M059J (cell line): ENCODE data around the gene CCDC120. TPM values are rescaled to one million over a fixed set of nuclear protein-coding genes. Genes with fewer than 3 reads are reported as not detected.
A peak's percentile ranks its signal among the peaks of the same experiment; 100 is the strongest.

Experiments used
- DNase-seq: peaks from one replicate; pipeline ENCODE4 v3.0.0-alpha.2; 2012; ENCODE audit warnings: low read depth
- total RNA-seq: library from RNA; depleted of rRNA; stranded (reverse); fragments of >200 nt; shearing (Covaris generic); gene quantifications from 2 replicates; pipeline ENCODE4 v1.2.3, GENCODE V29; 2014

Gene CCDC120
- total RNA-seq, 1 experiment from 2014 or later: 1.1 TPM

DNA sequence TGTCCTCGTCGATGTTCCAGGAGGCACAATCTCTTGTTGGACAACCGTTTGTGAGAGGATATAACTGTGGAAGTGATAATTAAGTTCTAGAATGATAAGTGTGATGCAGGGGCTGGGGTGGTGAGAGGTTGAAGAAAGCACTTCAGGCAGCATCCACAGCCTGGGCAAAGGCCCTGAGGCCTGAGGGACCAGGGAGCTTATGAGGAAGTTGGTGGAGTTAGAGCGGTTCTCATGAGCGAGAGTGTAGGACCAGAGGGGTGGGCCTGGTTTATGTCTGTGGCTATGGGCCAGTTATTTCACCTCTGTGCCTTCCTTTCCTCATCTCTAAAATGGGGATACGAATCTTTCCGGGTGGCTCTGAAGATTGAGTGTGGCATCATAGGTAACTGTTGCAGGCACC lies 2.7 kb downstream of the CCDC120 start:
- DNase-seq: no peak

DNA sequence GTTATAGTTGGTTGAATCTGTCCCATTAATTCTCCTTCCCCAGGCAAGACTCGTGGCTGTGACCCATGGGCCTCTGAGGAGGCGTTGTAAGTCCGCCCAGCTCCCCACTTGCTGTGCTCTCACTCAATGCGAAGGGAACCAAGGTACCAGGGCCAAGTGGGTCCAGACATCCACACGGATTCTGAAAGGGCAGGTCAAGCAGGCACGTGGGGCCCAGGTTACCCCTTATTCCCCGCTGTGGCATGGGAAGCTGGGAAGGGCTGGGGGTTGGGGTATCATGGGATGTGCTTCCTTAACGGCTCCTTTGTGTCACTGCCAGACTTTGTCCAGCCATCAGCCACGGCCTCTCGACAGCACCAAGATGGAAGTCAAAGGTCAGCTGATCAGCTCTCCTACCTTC lies 3.1 kb downstream of the CCDC120 start:
- DNase-seq: no peak

DNA sequence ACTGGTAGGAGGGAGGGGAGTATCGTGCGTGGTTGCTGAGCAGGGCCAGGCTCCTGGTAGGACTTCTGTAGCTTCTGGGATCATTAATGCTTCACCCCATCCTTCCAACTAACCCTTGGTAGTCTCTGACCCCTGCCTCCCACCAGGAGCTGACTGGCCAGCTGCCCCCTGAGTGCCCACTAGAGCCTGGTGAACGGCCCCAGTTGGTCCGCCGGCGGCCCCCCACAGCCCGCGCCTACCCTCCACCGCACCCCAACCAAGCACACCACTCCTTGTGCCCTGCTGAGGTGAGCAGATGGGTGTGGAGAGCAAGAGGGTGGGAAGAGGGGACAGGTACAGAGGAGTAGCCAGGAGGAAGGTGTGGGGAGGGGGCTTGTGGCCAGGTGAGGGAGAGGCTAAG lies 4.9 kb downstream of the CCDC120 start:
- DNase-seq: no peak

DNA sequence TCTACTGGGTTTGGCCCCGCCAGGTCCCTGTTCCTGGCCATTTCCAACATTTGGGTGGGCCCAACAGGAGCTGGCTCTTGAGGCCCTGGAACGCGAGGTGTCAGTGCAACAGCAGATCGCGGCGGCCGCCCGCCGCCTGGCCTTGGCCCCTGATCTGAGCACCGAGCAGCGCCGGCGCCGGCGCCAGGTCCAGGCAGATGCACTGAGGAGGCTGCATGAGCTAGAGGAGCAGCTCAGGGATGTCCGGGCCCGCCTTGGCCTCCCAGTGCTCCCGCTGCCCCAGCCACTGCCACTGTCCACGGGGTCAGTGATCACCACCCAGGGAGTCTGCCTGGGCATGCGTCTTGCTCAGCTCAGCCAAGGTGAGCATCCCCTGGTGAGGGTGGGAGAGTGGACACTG lies 5.5 kb downstream of the CCDC120 start:
- no peak for DNase-seq

DNA sequence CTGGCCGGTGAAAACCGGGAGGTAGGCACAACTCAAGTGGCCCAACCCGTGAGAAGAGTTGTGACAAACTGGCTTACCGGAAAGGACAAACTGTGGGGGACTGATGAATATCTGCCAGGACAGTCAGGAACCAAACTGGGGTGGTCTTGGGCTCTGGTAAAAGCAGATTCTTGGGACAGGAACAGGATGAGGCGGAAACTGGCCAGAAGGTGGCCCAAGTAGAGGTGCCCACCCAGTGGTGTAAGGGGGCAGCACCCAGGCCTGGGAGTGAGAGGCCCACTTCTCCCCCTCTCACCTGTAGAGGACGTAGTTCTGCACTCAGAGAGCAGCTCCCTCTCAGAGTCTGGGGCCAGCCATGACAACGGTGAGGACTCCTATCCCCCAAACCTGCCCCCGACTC lies 5.9 kb downstream of the CCDC120 start:
- no peak for DNase-seq

DNA sequence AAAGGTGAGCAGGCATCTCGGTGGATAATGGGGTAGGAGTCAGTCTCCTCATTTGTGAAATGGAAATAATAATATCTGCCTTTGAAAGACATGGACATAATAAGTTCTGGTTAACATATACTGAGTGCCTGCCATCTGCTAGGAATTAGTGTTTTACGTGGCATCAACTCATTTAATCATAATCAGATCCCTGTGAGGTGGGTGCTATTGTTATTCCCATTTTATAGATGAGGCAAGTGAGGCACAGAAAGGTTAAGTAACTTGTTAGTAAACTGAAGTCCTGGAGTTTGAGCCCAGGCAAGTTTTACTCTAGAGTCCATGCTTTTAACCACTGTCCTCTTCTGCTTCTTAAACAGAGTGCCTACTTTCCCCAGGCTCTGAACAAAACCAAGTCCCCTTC lies 7.5 kb downstream of the CCDC120 start:
- DNase-seq: no peak

DNA sequence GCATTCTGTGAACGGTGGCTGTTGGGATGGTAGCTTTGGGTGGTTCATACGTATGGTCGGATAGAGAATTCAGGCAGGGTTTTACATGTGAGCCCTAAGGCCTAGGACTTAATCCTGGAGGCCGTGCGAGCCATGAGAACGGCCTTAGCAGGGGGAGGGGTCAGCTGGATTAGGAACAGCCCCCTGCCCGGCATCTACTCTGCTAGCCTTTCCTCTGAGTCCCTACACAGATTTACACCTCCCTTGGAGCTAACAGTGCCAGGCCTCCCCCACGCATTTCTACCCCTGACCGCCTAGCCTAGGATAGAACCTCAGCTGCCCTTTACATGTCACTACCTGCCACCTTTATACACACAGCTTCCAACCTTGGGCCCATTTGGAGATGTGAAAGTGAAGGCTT lies 7.9 kb downstream of the CCDC120 start:
- DNase-seq: no peak

DNA sequence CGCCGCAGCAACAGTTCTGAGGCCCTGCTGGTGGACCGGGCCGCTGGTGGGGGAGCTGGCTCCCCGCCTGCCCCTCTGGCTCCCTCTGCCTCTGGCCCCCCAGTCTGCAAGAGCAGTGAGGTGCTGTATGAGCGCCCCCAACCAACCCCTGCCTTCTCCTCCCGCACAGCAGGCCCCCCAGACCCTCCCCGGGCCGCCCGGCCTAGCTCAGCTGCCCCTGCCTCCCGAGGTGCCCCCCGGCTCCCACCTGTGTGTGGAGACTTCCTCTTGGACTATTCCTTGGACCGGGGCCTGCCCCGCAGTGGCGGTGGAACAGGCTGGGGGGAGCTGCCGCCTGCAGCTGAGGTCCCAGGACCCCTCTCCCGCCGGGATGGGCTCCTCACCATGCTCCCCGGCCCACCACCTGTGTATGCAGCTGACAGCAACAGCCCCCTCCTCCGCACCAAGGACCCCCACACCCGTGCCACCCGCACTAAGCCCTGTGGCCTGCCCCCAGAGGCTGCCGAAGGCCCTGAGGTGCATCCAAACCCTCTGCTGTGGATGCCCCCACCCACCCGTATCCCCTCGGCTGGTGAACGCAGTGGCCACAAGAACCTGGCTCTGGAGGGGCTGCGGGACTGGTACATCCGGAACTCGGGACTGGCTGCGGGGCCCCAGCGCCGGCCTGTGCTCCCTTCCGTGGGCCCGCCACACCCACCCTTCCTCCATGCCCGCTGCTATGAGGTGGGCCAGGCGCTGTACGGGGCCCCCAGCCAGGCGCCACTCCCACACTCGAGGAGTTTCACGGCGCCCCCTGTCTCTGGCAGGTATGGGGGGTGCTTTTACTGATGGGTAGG lies 8.7 kb downstream of the CCDC120 start:
- no peak for DNase-seq

DNA sequence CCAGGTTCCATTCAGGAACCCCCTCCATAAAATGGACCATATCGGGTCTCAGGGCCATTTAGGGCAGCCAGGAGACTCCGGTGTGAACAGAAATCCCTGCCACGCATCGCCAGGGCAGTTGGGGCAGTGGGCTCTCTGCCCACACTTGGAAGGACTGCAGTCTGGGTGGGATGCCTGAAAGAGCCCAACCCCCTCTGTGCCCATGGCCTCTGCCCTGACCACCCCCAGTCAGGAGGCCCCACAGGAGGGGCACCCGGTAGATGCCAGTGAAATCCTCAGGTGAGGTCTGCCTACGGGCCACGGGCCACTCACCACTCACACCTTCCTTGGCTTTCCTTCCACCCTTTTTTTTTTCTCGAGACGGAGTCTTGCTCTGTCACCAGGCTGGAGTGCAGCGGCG lies 10.2 kb downstream of the CCDC120 start:
- no peak for DNase-seq

DNA sequence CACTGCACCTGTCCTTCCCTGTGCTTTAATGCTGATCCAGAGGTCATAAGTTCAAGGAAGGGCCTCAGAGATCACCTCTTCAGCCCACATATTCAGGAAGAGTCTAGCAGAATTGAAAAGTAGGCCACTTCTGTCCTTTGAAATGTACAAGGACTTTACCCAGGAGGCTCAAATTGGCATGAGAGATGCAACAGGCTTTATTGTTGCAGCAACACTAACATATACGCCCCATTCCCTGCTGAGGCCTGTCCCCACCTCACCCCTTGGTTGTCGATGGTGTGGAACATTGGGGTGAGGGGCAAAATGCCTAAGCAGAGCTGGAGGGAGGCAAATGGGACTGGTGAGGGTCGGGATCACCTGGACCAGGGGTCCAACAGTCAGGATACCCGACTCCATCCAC lies 12.2 kb downstream of the CCDC120 start:
- DNase-seq: no peak

DNA sequence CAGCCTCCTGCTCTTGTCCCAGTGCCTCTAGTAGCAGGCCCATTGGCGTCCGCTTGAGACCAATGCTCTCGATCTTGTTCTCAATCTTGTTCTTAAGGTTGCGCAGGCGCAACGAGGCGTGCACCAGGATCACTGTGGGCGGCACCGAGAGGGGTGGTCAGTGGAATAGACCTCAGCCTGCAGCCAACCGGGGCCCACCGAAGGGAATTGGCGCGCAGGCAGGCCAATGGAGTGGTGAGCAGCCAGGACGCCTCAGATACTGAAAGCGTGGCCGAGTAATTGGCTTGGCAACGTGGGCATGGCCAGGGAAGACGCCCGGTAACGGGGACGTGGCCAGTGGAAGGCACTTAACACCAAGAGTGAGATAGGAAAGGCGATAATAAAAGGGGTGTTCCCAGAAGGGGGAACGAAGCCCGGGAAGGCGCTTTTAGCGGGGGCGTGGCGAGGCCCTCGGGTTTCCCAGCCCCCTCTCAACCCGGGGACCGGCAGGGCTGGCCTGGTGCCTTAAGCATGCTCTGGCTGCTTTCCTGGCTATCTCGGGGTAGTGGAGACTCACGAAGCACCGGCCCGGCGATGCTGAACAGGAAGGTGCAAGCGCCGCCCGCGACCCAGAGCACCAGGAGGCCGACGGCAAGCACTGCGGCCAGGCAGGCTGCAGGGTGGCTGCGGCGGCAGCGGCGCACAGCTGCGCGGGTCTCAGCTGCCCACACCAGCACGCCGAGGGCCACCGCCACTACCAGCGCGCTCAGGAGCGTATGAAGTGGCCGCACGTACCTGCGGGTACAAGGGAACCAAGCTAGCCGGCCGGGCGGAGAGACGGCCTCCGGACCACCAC lies 13.3 kb downstream of the CCDC120 start:
- no peak for DNase-seq

DNA sequence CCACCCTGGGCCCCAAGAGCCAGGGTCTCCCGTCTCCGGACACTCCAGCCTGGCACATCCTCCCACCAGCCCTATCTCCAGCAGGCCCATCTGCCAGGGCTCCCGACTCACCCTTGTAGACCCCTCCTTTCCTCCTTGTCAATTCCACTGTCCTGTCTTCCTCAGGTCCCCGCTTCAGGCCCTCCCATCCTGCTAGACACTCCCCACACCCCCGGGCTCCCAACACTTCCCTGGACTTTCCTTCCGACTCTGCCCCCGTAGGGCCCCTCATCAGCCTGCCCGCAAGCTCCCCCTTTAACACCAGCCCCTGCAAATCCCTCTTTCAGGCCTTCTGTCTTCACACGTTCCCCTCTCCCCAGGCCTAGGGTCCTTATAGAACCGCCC lies 13.9 kb downstream of the CCDC120 start:
- DNase-seq: no peak

DNA sequence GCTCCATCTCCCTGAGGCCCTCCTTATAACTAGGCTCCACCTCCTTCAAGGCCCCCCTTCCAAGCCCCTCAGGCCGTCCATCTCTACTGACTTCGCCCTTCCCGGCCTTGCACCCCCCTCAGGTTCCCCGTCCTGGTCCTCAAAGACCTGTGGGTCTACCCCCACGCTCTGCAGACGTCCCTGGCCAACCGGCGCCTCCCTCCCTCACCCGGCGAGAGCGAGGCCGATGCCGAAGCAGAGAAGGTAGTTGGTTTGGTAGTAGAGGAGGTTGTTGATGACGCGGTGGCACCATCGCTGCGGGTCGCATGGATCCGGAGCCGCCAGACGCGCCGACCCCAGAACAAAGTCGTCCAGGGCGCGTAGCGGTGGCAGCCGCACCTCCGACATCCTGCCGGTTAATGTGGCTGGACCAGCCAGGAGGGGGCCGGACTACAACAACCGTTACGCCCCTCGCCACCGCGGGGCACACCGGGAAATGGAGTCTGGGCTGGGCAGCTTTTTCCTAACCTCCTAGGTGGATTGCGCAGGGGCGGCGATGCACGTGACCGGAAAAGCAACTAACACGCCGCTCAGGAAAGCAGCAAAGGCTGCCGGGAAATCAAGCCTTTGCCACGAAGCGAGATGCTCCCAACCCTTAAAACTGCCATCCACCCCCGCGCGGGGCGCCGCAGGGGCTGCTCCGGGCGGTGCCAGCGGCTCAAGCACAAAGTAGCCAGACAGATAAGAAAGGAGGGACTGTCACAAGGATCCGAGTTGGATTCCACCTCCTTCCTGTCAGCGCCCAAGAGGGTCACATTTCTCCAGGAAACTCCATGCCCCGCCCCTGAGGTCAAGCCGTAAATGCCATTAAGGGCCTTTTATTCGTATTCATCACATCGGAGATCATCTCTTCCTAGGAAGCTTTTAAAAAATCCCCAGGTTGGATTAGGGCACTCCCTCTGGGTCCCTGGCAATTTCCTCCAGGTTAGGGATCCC lies 15.1 kb downstream of the CCDC120 start, which contains the start of gene PRAF2:
PRAF2 (minus strand) TSS at position 402 of the 975 bp plus-strand sequence; CDS start at position 387, 15 bp downstream.
- peak; percentile 93 for DNase-seq

DNA sequence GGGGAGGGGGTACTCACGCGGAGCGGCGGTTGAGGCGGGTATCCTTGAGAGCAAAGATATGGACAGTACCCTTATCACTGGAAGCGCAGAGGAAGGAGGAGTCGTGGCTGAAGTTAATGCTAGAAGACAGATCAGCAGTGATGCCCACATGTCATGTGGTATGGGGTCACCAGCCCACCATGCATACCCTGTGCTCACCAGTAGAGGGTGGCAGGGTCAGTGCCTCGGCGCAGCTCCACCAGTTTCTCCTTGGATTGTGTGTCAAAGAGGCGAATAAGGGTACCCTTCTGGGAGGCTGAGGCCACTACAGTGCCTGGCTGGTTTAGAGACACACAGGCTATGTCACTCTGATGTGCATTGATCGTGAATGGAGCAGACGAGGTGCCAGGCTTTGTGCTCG lies 16.5 kb downstream of the CCDC120 start:
- DNase-seq: no peak

DNA sequence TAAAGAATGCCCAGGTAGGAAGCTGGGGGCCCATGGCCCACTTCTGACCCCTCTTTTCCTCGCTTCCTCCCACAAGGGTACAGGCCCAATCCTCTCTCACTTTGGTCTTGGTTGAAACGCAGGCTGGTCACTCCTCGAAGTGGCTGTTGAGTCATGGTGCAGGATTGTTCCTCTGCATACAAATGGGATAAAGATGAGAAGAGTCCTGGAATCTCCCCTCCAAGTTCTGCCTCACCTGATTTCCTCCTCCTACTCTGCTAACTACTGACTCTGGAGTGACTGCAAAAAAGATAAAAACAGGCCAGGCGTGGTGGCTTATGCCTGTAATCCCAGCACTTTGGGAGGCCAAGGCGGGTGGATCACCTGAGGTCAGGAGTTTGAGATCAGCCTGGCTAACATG lies 19.1 kb downstream of the CCDC120 start:
- DNase-seq: no peak

DNA sequence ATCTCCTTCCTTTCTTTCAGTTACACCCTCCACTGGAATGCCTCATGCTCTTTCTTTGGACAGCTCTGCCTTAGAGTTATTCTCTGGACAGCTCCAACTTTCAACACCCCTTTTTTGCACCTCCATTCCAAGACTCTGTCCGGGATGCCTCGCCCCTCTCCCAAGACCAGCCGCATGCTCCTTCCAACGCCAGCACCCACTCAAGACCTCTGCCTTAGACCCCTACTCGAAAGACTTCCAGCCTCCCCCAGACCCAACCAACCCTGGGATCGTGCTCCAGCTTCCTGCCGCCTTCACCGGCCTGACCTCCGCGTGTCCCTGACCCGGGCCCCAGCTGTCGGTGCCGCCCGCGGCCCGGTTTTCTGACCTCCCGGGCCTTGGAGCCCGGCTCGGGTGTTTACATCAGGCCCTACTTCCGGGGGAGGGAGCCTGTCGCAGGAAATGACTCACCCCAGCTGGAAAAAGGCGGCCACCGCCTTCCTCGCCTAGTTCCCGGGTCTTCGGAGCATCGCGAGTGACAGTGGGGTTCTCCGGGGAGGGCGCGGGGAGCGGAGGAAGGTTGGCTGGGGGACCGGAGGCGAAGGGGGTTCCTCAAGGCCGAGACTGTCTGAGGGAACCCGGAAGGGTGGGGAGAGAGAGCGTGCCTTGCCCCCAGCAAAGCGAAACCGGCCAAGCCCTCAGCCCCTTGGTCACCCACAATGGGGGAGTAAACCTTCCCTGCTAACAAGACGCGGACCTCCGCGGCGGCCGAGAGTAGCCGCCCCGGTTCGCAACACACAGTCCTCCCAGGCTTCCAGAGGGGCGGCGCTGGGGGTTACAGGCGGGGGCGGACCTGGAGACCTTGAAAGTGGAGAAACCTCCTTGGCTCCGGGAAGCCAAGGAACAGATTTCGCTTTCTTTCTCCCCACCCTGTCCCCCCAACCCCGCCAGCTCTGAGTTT lies 21.0 kb downstream of the CCDC120 start, which contains the start of gene WDR45:
WDR45 (minus strand) TSS at position 399 of the 940 bp plus-strand sequence. CDS start 1,792 bp downstream, outside the sequence.
- DNase-seq: peak; percentile 82

DNA sequence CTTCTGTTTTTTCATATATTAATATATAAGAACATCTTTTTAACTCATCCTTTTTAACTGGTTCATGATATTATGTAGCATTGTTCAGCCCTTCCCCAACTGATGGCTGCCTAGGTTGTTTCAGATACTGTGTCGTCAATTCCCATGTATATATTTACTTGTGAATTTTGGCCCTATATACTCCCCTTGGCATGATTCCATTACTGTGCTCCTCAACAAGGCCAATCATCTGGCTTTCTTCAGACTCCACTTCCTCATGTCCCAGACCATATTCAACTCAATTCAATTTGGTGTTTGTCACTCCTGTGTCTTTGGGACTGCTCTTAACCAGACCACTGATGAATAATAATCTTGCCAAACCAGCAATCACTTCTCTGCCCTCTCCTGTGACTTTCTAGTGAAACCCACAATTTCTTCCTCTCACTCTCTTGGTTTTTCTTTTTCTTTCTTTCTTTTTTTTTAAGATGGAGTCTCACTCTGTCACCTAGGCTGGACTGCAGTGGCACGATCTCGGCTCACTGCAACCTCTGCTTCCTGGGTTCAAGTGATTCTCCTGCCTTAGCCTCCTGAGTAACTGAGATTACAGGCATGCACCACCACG lies 23.6 kb downstream of the CCDC120 start:
- no peak for DNase-seq

DNA sequence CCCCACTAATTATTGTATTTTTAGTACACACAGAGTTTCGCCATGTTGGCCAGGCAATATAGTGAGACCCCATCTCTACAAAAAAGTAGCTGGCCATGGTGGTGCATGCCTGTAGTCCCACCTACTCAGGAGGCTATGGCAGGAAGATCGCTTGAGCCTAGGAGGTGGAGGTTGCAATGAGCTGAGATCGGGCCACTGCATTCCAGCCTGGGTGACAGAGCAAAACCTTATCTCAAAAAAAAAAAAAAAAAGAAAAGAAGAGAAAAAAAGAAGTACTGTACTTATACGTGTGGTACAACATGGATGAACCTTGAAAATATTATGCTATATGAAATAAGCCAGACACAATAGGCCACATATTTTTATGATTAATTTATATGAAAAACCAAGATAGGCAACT lies 30.8 kb downstream of the CCDC120 start:
- DNase-seq: no peak

DNA sequence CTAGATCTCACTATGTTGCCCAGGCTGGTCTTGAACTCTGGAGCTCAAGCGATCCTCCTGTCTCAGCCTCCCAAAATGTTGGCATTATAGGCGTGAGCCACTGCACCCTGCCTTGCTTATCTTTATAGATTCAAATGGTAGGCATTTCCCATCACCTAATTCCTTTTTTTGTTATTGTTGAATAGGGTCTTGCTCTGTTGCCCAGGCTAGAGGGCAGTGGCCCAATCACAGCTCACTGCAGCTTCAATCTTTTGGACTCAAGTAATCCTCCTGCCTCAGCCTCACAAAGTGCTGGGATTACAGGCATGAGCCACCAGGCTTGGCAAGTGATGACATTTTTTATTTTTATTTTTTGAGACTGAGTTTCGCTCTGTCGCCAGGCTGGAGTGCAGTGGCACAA lies 37.6 kb downstream of the CCDC120 start:
- DNase-seq: no peak
